Esophagus muscularis mucosa (tissue), 4 donors: Measurements from ENCODE around the gene PCGF5.

Experiments used
- EP300 ChIP-seq: sonication (generic); formaldehyde crosslinking; IDR thresholded peaks from one replicate; pipeline ENCODE4 v1.6.1; 2017; ENCODE audit warnings: antibody characterized with exemption
- POLR2A ChIP-seq: fragments of 450-650 bp; IDR thresholded peaks from one replicate; pipeline ENCODE4 v1.6.1; 2017; ENCODE audit warnings: antibody characterized with exemption, moderate library complexity, mild to moderate bottlenecking, low read depth
- POLR2AphosphoS5 ChIP-seq, 2 donors: sonication (generic); formaldehyde crosslinking; IDR thresholded peaks; one replicate each; pipeline ENCODE4 v1.6.1; 2017; ENCODE audit warnings: antibody characterized with exemption in 2 of 2
- TF ChIP-seq, protein P1 (sequence below), 3 experiments: fragments of 200-600 bp in 2 of 3; fragments of 450-650 bp in 1 of 3; sonication (generic) in 2 of 3; IDR thresholded peaks; one replicate each; pipeline ENCODE4 v1.5.1; 2017 to 2019; ENCODE audit warnings: antibody characterized with exemption in 3 of 3, mild to moderate bottlenecking in 2 of 3, moderate library complexity in 1 of 3

- no peak for TF ChIP-seq POLR2AphosphoS5 (IDR thresholded peaks at IDR 0.05)
- TF ChIP-seq, protein P1, sequence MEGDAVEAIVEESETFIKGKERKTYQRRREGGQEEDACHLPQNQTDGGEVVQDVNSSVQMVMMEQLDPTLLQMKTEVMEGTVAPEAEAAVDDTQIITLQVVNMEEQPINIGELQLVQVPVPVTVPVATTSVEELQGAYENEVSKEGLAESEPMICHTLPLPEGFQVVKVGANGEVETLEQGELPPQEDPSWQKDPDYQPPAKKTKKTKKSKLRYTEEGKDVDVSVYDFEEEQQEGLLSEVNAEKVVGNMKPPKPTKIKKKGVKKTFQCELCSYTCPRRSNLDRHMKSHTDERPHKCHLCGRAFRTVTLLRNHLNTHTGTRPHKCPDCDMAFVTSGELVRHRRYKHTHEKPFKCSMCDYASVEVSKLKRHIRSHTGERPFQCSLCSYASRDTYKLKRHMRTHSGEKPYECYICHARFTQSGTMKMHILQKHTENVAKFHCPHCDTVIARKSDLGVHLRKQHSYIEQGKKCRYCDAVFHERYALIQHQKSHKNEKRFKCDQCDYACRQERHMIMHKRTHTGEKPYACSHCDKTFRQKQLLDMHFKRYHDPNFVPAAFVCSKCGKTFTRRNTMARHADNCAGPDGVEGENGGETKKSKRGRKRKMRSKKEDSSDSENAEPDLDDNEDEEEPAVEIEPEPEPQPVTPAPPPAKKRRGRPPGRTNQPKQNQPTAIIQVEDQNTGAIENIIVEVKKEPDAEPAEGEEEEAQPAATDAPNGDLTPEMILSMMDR (IDR thresholded peaks at IDR 0.05): no peak
- TF ChIP-seq POLR2A: no peak
- no peak for TF ChIP-seq EP300
Observed at GRCh38 chr10:91287912-91288311, 67.4 kb downstream of the PCGF5 start.
